ENCODE measurements around the gene NAE1.

DNA sequence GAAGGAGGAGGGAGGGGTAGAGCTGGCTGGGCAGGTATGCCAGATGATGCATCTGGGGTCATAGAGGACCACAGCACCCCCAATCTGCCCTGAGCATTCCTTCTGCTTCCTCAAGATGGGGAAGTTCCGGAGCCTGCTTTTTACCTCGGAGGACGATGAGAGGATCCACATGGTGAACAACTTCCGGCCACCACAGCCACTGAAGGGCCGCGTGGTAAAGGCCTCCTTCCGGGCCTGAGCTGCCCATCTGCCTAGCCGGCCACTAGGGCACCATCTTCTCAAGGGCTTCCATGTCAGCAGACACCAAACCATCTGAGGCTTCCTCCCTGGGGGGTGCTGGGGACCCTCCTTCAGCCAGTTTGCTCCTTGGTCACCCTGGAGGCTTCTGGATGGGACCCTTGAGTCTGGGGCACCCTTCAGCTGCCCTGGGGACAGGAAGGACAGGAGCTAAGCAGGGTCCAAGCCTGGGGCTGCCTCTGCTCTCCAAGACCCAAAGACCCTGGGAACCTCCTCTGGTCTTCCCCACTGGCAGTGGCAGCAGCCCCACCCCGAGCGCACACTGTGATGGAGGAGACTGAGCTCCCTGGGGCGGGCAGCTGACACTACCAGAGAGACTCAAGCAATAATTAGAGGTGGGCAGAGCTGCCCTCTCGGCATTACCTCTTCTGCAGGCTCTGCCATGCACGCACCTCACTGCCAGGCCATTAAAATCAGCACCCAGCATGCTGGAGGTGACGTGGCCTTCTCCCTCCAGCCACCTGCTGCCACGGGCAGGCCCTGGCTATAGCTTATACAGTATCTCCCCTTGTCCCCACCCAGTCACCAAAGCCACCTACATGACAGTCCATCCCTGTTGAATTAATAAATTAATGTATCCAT is 22.7 kb upstream of the NAE1 start:
- TF ChIP-seq, protein P1, sequence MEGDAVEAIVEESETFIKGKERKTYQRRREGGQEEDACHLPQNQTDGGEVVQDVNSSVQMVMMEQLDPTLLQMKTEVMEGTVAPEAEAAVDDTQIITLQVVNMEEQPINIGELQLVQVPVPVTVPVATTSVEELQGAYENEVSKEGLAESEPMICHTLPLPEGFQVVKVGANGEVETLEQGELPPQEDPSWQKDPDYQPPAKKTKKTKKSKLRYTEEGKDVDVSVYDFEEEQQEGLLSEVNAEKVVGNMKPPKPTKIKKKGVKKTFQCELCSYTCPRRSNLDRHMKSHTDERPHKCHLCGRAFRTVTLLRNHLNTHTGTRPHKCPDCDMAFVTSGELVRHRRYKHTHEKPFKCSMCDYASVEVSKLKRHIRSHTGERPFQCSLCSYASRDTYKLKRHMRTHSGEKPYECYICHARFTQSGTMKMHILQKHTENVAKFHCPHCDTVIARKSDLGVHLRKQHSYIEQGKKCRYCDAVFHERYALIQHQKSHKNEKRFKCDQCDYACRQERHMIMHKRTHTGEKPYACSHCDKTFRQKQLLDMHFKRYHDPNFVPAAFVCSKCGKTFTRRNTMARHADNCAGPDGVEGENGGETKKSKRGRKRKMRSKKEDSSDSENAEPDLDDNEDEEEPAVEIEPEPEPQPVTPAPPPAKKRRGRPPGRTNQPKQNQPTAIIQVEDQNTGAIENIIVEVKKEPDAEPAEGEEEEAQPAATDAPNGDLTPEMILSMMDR (IDR thresholded peaks at IDR 0.05 in 4 of 5, conservative IDR thresholded peaks at IDR 0.05 in 1 of 5): no peak
- TF ChIP-seq POLR2A (IDR thresholded peaks at IDR 0.05): no peak

Measured in gastrocnemius medialis (tissue), 4 donors.